GM21367 (cell line): ENCODE data around the gene CLPTM1L.
"Not testable (repeated sequence)": the region's sequence is repeated elsewhere in the genome, so short reads cannot be mapped to it uniquely, and the experiment has no call there.

Source experiments
- ATAC-seq: cut with Tn5 transposase; IDR thresholded peaks from one replicate; pipeline ENCODE4 v1.9.1; 2021; ENCODE audit not compliant: unreplicated experiment

CLPTM1L gene

DNA sequence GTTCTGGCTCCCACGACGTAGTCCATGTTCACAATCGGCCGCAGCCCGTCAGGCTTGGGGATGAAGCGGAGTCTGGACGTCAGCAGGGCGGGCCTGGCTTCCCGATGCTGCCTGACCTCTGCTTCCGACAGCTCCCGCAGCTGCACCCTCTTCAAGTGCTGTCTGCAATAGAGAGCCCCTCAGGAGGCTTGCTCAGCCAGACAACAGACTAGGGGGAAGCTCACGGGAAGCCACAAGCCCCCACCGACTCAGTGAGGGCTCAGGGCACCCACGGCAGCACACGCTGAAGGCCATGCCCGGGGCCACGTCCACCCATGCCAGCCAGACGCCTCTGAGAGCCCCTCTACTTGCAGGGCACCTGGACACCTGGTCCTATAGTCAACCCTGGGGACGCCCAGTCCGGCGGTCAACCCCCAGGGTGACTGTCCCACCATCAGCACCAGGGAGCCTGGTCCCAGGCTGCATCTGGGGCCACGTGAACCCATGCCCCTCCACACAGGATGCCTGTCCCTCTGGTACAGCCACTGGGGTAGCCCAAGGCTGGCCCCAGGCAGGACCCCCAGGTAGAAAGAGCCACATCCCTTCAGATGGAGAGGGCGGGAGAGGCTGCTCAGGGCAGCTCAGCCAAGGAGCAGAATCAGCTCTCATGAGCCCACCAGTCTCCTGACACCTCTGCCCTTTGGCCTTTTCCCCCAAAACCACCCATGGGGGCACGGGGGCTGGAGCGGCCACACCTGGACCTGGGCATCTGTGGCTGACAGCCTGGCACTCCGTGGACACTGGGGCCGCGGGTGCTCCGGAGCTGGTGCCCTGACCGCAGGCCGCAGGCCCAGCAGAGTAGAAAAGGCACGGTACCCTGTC, 64.5 kb downstream of the CLPTM1L start:
- no peak for ATAC-seq

DNA sequence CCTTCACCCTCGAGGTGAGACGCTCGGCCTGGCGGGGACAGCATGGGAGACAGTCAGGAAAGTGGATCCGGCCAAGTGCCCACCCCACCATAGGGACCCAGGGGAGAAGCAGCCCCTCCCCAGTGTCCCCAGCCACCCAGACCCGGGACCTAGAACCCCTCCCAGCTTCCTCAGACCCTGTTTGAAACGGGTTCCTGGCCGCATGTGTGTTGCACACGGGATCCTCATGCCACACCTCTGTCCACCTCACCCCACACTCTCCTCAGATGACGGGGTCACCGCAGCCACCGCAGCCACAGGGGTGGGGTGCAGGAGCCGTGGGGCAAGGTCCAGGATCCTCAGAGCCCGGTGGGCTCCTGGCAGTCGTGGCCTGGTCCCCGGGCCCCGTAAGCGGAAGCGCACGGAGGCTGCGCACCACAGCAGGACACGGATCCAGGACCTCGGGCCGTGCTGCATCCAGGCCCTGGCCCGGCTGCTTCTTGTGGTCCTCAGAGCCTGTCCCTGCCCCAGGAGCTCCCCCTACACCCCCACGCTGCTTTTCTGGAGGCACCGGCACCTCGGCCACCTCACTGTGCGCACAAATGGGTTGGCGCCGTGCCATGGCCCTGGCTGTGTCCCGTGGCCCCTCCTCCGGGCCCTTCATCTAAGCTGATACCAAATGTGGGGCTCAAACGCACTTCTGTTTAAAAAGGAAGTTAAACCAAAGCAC, 65.3 kb downstream of the CLPTM1L start:
- ATAC-seq = no peak

DNA sequence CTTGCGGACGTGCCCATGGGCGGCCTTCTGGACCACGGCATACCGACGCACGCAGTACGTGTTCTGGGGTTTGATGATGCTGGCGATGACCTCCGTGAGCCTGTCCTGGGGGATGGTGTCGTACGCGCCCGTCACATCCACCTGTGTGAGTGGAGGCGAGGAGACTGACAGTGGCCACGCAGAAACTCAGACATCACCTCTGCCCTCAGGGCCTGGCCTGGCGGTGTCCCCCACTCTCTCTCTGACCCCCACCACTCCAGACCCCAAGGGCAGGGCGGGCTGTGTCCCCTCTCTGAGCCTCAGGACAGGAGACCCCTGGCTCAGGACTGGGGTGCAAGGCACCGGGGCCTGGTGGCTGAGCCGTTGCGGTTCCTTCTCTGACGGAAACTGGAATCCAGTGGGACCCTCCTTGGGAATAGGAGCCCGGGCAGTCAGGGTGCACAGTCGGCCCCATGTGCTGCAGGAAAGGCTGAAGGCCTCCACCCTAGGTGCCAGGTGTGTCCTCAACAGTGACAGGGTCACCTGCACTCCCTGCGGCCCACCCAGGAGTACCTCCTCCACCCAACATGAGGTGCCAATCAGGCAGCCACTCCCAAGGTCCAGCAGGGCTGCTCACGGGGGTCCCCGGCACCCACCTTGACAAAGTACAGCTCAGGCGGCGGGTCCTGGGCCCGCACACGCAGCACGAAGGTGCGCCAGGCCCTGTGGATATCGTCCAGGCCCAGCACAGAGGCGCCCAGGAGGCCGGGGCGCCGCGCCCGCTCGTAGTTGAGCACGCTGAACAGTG, 66.0 kb downstream of the CLPTM1L start:
- ATAC-seq = no peak

DNA sequence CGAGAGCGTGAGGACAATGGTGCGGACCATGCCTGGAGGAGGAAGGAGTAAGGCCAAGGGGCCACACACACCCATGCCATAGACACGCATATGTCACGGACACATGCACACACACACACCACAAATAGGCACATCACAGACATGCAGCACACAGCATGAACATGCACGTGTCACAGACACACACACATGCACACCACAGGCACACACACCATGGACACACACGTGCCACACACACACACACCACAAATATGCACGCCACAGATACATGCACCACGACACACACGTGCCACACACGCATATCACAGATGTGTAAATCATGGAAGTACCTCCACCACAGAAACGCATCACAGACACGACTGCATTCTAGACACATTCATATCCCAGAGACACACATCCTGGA, 66.7 kb downstream of the CLPTM1L start:
- ATAC-seq = no peak

DNA sequence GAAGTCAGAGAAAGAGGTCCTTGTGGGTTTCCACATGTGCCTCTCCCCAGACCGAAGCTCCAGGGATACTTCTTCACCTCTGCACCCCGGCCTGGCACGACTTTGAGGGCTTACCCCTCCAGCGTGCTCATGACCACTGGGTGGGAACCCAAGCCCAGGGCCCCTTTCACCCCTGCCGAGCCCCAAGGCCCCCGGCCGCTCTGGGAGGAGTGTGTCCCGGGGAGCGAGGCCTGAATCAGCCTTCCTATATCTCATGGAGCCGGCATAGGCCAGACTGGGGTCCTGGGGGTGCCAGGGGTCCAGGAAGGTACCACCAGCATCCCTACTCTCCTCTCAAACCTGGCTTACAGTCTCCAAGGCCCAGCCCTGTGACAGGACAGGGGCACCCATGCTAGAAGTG, 67.1 kb downstream of the CLPTM1L start:
- ATAC-seq = no peak

DNA sequence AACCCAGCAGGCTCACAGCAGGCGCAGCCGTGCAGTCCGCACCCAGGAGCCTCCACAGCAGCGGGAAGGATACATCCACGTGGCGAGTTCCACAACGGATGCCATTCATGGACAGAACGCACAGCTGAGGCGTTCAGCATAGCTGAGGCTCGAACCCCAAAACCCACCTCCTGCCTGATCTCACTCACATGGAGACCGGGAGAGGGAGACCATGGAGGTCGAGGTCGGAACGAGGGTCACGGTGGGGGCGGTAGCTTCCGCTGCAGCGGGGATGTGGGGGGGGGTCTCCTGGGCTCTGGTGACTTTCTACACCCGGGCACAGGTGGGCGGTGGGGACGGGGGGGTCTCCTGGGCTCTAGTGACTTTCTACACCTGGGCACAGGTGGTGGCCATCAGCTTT, 67.6 kb downstream of the CLPTM1L start:
- no peak for ATAC-seq

DNA sequence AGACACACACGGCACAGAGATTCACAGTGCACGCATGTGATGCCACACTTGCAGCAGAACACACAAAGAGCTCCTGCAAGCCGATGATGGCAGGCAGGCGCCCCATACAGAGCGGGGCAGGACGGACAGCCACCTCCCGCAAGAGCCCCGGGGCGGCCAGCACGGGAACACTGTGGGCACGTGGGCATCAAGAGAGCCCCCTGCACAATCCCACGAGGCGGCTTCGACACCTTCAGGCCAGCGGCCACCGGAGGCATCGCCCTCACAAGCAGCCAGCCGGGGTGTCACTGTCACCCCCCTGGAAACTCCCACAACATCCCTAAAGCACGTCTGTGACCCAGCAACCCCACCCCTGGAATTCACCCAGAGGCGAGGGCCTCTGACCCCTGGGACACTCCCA, 68.0 kb downstream of the CLPTM1L start:
- ATAC-seq = no peak

DNA sequence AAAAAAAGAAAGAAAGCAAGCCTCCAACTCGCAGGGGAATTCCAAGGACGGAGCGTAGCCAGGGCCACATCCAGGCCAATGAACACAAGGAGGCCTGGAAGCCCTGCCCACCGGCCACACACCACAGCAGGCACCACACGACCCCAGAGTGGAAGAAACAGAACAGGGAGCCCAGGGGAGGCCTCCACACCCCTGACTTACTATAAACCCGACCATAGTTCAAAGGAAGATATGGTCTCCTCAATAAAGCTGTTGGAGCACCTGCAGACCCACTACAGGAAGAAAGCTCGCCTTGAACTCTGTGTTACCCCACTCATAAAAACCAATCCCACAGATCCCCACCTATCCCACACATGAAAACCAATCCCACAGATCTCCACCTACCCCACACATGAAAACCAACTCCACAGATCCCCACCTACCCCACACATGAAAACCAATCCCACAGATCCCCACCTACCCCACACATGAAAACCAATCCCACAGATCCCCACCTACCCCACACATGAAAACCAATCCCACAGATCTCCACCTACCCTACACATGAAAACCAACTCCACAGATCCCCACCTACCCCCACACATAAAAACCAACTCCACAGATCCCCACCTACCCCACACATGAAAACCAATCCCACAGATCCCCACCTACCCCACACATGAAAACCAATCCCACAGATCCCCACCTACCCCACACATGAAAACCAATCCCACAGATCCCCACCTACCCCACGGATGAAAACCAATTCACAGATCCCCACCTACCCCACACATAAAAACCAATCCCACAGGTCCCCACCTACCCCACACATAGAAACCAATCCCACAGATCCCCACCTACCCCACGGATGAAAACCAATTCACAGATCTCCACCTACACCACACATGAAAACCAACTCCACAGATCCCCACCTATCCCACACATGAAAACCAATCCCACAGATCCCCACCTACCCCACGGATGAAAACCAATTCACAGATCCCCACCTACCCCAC, 69.2 kb downstream of the CLPTM1L start:
- not testable (repeated sequence) for ATAC-seq

DNA sequence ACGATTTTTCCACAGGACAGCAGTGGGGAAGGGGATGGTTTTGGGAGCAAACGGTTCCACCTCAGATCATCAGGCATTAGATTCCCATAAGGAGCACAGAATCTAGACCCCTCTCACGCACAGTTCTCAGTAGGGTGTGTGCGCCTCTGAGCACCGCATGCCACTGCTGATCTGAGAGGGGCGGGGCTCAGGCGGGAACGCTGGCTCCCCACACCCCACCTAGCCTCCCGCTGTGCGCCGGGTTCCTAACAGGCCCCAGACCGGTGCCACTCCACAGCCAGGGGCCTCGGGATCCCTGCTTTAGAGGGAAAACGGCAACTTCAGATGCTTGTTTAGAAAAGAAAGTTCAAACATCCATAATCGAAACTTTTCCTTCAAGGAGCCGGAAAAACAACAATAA, 70.4 kb downstream of the CLPTM1L start:
- no peak for ATAC-seq

DNA sequence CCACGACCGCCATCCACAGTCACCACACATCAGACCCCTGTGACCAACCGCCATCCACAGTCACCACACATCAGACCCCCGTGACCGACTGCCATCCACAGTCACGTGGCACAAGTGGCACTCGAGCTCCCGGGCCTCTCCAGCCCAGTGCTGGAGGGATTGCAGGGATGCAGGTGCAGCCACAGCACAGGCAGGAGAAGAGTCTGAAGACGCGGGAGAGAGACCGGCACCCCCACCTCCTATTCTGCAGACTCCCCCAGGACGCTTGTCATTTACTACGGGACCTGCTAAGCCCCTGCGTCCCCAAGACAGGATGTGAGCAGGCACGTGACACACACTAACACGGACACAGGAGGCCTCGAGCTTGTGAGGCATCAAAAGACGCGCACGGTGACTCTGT, 71.2 kb downstream of the CLPTM1L start:
- no peak for ATAC-seq

DNA sequence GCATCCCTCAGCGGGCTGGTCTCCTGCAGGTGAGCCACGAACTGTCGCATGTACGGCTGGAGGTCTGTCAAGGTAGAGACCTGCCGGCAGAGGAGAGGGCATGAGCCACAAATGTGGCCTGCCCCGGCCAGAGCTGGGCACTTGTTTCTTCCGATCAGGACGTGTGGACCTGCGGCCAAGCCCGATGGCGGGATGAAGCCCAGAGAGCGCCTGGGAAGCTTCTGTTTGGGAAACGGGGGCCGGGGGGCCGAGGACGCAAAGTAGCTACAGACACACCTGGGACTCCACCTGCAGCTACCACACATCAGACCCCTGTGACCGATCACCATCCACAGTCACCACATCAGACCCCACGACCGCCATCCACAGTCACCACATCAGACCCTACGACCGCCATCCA, 72.7 kb downstream of the CLPTM1L start:
- ATAC-seq = no peak

DNA sequence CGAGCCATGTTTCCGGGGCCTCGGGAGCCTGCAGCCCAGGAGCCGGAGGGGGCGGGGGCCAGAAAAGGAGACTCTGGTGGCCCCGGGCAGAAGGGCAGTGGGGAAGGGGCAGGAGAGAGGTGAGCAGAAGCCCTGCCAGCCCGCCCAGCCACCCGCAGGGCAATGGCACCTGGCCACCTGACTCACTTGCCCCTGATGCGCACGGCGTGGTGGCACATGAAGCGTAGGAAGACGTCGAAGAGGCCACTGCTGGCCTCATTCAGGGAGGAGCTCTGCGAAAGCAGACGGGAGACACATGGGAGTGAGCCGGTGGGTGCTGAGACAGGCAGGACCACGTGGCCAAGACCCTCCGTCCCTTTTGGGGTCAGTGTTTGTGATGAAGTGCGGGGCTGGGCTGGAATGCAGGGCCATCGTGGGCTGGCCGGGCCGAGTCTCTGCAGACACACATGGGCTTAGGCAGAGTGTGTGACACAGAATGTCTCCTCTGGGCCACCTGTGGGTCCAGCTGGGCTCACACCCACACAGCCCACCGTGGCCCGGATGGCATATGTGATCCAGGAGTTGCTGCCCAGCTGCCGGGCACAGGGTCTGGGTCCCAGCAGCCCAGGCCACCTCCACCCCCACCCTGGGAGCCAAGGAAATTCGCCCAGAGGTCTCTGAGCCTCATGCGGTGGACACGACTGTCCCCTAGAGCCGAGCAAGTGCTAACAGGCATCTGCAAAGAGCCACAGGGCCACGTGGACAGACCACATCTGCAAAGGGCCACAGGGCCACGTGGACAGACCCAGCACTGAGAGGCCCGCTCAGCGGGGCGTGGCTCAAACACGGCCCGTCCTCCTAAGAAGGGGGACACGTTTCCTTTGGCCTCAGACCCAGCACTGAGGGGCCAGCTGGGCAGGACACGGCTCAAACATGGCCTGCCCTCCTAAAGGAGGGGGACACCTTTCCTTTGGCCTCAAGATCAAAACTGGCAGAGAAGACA, 73.7 kb downstream of the CLPTM1L start:
- ATAC-seq = no peak

DNA sequence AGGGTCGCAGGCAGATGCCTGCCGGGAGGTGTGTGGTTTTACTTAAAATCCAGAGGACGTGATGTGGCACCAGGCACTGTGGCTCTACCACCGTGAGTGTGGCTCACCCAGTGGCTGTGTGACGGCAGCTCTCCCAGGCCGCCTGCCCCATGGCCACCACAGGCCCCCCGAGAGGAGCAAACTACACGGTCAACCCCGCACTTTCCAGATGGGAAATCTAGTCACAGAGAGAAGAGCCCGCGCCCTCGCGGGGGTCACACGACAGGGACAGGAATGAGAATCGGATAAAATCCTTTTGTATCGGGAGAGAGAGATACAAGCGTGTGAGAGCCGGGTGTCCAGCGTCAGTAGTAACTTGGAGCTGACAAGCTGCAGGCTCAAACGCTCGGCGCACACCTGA, 74.5 kb downstream of the CLPTM1L start:
- no peak for ATAC-seq

DNA sequence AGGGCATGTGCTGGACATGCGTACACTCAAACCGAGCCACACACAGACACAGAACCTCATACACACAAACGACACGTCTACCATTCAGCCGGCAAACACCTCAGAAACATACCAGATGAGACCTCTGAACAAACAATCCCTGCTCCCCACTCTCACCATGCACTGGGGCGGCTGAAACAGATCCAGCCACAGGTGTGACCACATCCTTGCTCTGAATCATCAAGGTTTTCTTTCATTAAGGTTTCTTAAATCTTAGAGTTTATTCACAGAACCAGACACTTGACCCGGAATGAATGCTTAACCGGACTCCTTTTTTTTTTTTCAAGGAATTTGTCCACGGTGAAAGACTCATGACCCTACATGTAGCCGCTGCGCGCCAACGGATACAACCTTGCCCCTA, 76.2 kb downstream of the CLPTM1L start:
- no peak for ATAC-seq

DNA sequence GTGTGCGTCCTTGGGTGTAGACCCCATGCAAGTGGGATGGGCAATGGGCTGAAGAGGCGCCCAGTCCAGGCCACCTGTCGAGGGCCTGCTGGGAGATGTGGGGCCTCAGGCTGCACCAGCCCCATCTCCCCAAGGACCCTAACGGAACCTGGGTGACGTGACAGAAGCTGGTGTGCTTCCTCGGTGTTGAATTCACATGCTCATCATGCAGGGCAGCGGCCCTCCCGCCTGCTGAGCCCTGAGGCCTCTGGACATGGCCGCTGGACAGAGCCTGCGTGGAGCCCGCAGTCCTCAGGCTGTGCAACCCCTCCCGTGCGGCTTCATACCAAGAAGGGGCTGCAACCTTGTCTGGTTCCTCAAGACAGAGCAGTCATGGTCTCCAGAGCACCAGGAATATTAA, 76.8 kb downstream of the CLPTM1L start:
- no peak for ATAC-seq
